Heart left ventricle (tissue), 16 donors: Measurements from ENCODE around the gene TAS2R1. TPM values are rescaled to one million over a fixed set of nuclear protein-coding genes. Genes with fewer than 3 reads are reported as not detected.

Experiments
- ATAC-seq, 4 donors: fragments of 200-7000 bp; cut with Tn5 transposase; one replicate each; pipeline ENCODE4 v1.9.1; 2020 to 2022; ENCODE audit warnings: moderate library complexity in 4 of 4, mild to moderate bottlenecking in 3 of 4, moderate number of reproducible peaks in 1 of 4
- DNase-seq, 5 donors: peaks; one replicate each; pipeline ENCODE4 v3.0.0-alpha.2; 2020
- H3K27ac ChIP-seq, 12 donors: fragments of 200-600 bp; sonication (generic) in 4 of 12; one replicate each; pipeline versions ENCODE4 v1.5.0 to v1.8.0; 2016 to 2022; ENCODE audit warnings: mild to moderate bottlenecking in 2 of 12
- H3K27me3 ChIP-seq, 9 donors: fragments of 200-600 bp; sonication (generic) in 2 of 9; one replicate each; pipeline versions ENCODE4 v1.5.1 to v1.8.0; 2016 to 2022; ENCODE audit warnings: mild to moderate bottlenecking in 3 of 9
- H3K36me3 ChIP-seq, 9 donors: fragments of 200-600 bp; sonication (generic) in 2 of 9; one replicate each; pipeline versions ENCODE4 v1.5.0 to v1.8.0; 2018 to 2022; ENCODE audit warnings: mild to moderate bottlenecking in 2 of 9
- H3K4me1 ChIP-seq, 12 donors: fragments of 200-600 bp; sonication (generic) in 4 of 12; one replicate each; pipeline versions ENCODE4 v1.5.0 to v1.8.0; 2016 to 2022; ENCODE audit warnings: mild to moderate bottlenecking in 3 of 12
- H3K4me3 ChIP-seq, 12 donors: fragments of 200-600 bp; sonication (generic) in 4 of 12; one replicate each; pipeline versions ENCODE4 v1.5.0 to v1.8.0; 2017 to 2022; ENCODE audit warnings: mild to moderate bottlenecking in 9 of 12, moderate library complexity in 4 of 12
- H3K9me3 ChIP-seq, 12 donors: fragments of 200-600 bp; sonication (generic) in 4 of 12; one replicate each; pipeline versions ENCODE4 v1.5.0 to v1.8.0; 2016 to 2022; ENCODE audit warnings: mild to moderate bottlenecking in 1 of 12
- CTCF ChIP-seq, 12 donors: fragments of 200-600 bp; sonication (generic) in 4 of 12; IDR thresholded peaks; one replicate each; pipeline versions ENCODE4 v1.5.0 to v1.8.0; 2018 to 2022; ENCODE audit warnings: antibody characterized with exemption in 12 of 12, mild to moderate bottlenecking in 5 of 12
- POLR2A ChIP-seq, 2 donors: fragments of 450-650 bp; IDR thresholded peaks; one replicate each; pipeline ENCODE4 v1.6.1; 2017; ENCODE audit warnings: antibody characterized with exemption in 2 of 2, mild to moderate bottlenecking in 2 of 2, moderate library complexity in 2 of 2
- WGBS, 4 donors: extraction: QIAGEN DNeasy Blood & Tissue Kit in 2 of 4; methylation state at CpG; one replicate each; pipeline versions ENCODE4 v1.1.5 to v1.1.7; 2013 to 2018; 5-methylcytosine and 5-hydroxymethylcytosine counted together
- intact Hi-C, 10 donors: fragments of 100-400 bp; cut with DNase I; formaldehyde crosslinking; loops; one replicate each; pipeline versions ENCODE4 v1.11.1 to v1.14.2; 2022
- polyA plus RNA-seq, 2 donors: library from polyadenylated mRNA; stranded (reverse); fragments of 200-250 nt; gene quantifications; one replicate each; pipeline ENCODE4 v1.2.3, GENCODE V29; 2013
- total RNA-seq, 9 donors: library from RNA; depleted of rRNA in 2 of 9; stranded (reverse); fragments of >200 nt in 2 of 9; fragmentation: NEBNext Ultra II Directional in 3 of 9; extraction: Animal tissue kit (Norgen Biotek cat#: 25700) in 3 of 9; gene quantifications; one replicate each; pipeline versions ENCODE4 v1.1.0 to v1.2.4, GENCODE V29; 2016 to 2023
- donor health status: ischemic (EF 13 %, LVEDD 7.1; RV severe dilation, severe dysfunction).
- donor health status: healthy with polysubstance abuse.
- donor health status: DM: no; HTN: yes; CAD: no.
- donor health status: DM: no; HTN: no; CAD: no.
- donor health status: ischemic (EF 25% LVEDD 6.9; RV normal size, moderate dysfunction).
- donor health status: ischemic (EF 25% LVEDD 5.7; RV mildly dilated, moderate dysfunction).
- donor health status: healthy.
- donor health status: DM: yes; HTN: yes; CAD: no.
- donor health status: ischemic (EF 35%, LVEDD 5.7; RV mildly dilated, moderate dysfunction).
- donor health status: nonischemic (EF 11% LVEDD 7.7; RV severe dilation, severe dysfunction).
- donor health status: DM: yes; HTN: yes; CAD: no.
- donor health status: PGD.
- donor health status: ischemic (EF 29% LVEDD 5.4; RV normal size, mild dysfunction).
- donor health status: nonischemic (EF 23%, LVEDD 6.1; RV moderate dilation, normal function).

The TAS2R1 gene
- total and polyA plus RNA-seq, 11 donors = not detected

GRCh38 chr5:9617221-9617620 is 12.9 kb downstream of the TAS2R1 start:
- Histone ChIP-seq H3K9me3 (peaks cover 0 to 5% (median 0%) of the 10 kb centered on the region in 12 donors), H3K27ac (peak overlapping the region in 1 of 12 donors; percentile 14), H3K27me3 (no peaks in the 10 kb centered on the region), H3K36me3 (no peaks in the 10 kb centered on the region), H3K4me1 (peaks cover 0 to 19% (median 10%) of the 10 kb centered on the region in 12 donors), H3K4me3 (no peak overlapping the region)
- TF ChIP-seq CTCF (IDR thresholded peaks at IDR 0.05) (no peak), POLR2A (IDR thresholded peaks at IDR 0.05) (no peak)
- ATAC-seq (peak in 3 of 4 donors; percentile 28 to 45 (median 30)), DNase-seq (no peak)
- 27 to 40% (median 32%) methylated on average over 3 of the region's 3 CpGs for WGBS, 4 donors
- intact Hi-C loops = loop anchor here in 2 of 10 donors (5.0 kb wide), 1 partner anchor 70 kb away; the partner anchor contains the start of gene SEMA5A (in 2 of the 2)

GRCh38 chr5:9615331-9615730 is 14.8 kb downstream of the TAS2R1 start:
- TF ChIP-seq POLR2A (IDR thresholded peaks at IDR 0.05) (no peak), CTCF (IDR thresholded peaks at IDR 0.05) (no peak)
- intact Hi-C loops = loop anchor here in 2 of 10 donors (5.0 kb wide), 1 partner anchor 68 kb away; the partner anchor contains the start of gene SEMA5A (in 2 of the 2)
- WGBS, 4 donors = 84 to 91% (median 88%) methylated on average over 3 of the region's 3 CpGs

GRCh38 chr5:9613360-9613759 is 16.8 kb downstream of the TAS2R1 start:
- 88 to 93% (median 93%) methylated on average over 3 of the region's 3 CpGs for WGBS, 4 donors
- intact Hi-C loops = no loop called here
- H3K36me3 ChIP-seq = no peaks in the 10 kb centered on the region

More at GRCh38 chr5:9615331-9615730, 14.8 kb downstream of the TAS2R1 start:
- Histone ChIP-seq H3K4me1 (peaks cover 0 to 8% (median 0%) of the 10 kb centered on the region in 12 donors), H3K27me3 (no peaks in the 10 kb centered on the region), H3K4me3 (no peak overlapping the region), H3K27ac (no peak overlapping the region), H3K36me3 (no peaks in the 10 kb centered on the region), H3K9me3 (peaks cover 0 to 16% (median 0%) of the 10 kb centered on the region in 12 donors)
- DNase-seq = no peak
- ATAC-seq = no peak

DNA sequence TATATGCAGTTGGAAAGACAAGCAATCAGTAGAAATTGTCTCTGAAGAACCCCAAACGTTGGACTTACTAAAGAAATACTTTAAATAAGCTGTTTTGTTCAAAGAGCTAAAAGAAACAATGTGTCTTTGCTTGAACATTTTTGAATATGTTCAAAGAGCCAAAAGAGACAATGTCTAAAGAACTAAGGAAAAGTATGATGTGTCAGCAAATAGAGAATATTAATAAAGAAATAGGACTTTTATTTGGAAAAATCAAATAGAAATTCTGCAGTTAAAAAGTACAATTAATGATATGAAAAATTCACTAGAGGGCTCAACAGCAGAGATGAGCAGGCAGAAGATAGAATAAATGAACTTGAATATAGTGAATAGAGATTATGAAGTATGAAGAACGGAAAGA is 19.2 kb downstream of the TAS2R1 start:
- Histone ChIP-seq H3K27me3 (no peaks in the 10 kb centered on the region), H3K4me3 (no peak overlapping the region), H3K4me1 (no peaks in the 10 kb centered on the region), H3K9me3 (peaks cover 0 to 16% (median 0%) of the 10 kb centered on the region in 12 donors), H3K36me3 (no peaks in the 10 kb centered on the region), H3K27ac (no peak overlapping the region)
- no peak for DNase-seq
- TF ChIP-seq CTCF (IDR thresholded peaks at IDR 0.05) (no peak), POLR2A (IDR thresholded peaks at IDR 0.05) (no peak)
- intact Hi-C loops = no loop called here
- ATAC-seq = no peak
- 73 to 81% (median 75%) methylated on average over 2 of the region's 2 CpGs for WGBS, 4 donors

More at GRCh38 chr5:9613360-9613759, 16.8 kb downstream of the TAS2R1 start:
- Histone ChIP-seq H3K27ac (no peak overlapping the region), H3K4me3 (no peak overlapping the region), H3K27me3 (no peaks in the 10 kb centered on the region), H3K4me1 (peaks cover 0 to 5% (median 0%) of the 10 kb centered on the region in 12 donors), H3K9me3 (peaks cover 0 to 16% (median 0%) of the 10 kb centered on the region in 12 donors)
- ATAC-seq (no peak), DNase-seq (no peak)
- TF ChIP-seq CTCF (IDR thresholded peaks at IDR 0.05) (no peak), POLR2A (IDR thresholded peaks at IDR 0.05) (no peak)
